ENCODE results near the gene DARS1. TPM values are rescaled to one million over a fixed set of nuclear protein-coding genes. Genes with fewer than 3 reads are reported as not detected.

DARS1 gene
- polyA plus RNA-seq (2012; ENCODE audit: insufficient read length, low read depth) = 111 TPM

GRCh38 chr2:135985018-135985825, at the start of gene DARS1:
Gene DARS1, minus strand, starts transcription at chr2:135985626. Its CDS starts 158 bp downstream, at chr2:135985468.
- TF ChIP-seq FOXP2 (optimal IDR thresholded peaks at IDR 0.05; ENCODE audit: borderline replicate concordance, extremely low read depth, extremely low read length, insufficient read depth) (peak; percentile 68), TAF1 (IDR thresholded peaks at IDR 0.05; ENCODE audit: borderline replicate concordance, insufficient read depth, low read length) (no peak), SIN3A (IDR thresholded peaks at IDR 0.05; ENCODE audit: borderline replicate concordance, insufficient read depth, low read length) (peak; percentile 28; the same call in 1 of the 2 replicates), REST (IDR thresholded peaks at IDR 0.05; ENCODE audit: insufficient read depth in 1 of 2, low read depth in 2 of 2, low read length in 2 of 2) (no peak), POLR2AphosphoS5 (IDR thresholded peaks at IDR 0.05; ENCODE audit: low read depth, low read length) (peak; percentile 75)

- no peak for TF ChIP-seq SIN3A (IDR thresholded peaks at IDR 0.05; ENCODE audit: borderline replicate concordance, insufficient read depth, low read length)
- TF ChIP-seq REST (IDR thresholded peaks at IDR 0.05; ENCODE audit: insufficient read depth in 1 of 2, low read depth in 2 of 2, low read length in 2 of 2) = no peak
- TF ChIP-seq TAF1 (IDR thresholded peaks at IDR 0.05; ENCODE audit: borderline replicate concordance, insufficient read depth, low read length) = no peak
- no peak for TF ChIP-seq POLR2AphosphoS5 (IDR thresholded peaks at IDR 0.05; ENCODE audit: low read depth, low read length)
These were observed 49.2 kb upstream of the DARS1 start for GRCh38 chr2:136034629-136035028.

- TF ChIP-seq TAF1 (IDR thresholded peaks at IDR 0.05; ENCODE audit: borderline replicate concordance, insufficient read depth, low read length) (no peak), REST (IDR thresholded peaks at IDR 0.05; ENCODE audit: insufficient read depth in 1 of 2, low read depth in 2 of 2, low read length in 2 of 2) (no peak)
These were observed 47.5 kb upstream of the DARS1 start for GRCh38 chr2:136032817-136033535.

GRCh38 chr2:136032192-136032591, 46.8 kb upstream of the DARS1 start:
- TF ChIP-seq SIN3A (IDR thresholded peaks at IDR 0.05; ENCODE audit: borderline replicate concordance, insufficient read depth, low read length) (no peak), TAF1 (IDR thresholded peaks at IDR 0.05; ENCODE audit: borderline replicate concordance, insufficient read depth, low read length) (no peak), FOXP2 (optimal IDR thresholded peaks at IDR 0.05; ENCODE audit: borderline replicate concordance, extremely low read depth, extremely low read length, insufficient read depth) (no peak), POLR2AphosphoS5 (IDR thresholded peaks at IDR 0.05; ENCODE audit: low read depth, low read length) (no peak), REST (IDR thresholded peaks at IDR 0.05; ENCODE audit: insufficient read depth in 1 of 2, low read depth in 2 of 2, low read length in 2 of 2) (no peak)
